GM23248 (cell line): ENCODE data around the gene LIMCH1.

ENCODE experiments used
- EZH2 ChIP-seq: fragments of 200-600 bp; sonication (generic); IDR thresholded peaks from 2 replicates; pipeline ENCODE4 v1.6.1; 2018; ENCODE audit warnings: antibody characterized with exemption, mild to moderate bottlenecking; ENCODE audit not compliant: insufficient read depth, poor library complexity, severe bottlenecking
- EZH2phosphoT487 ChIP-seq: fragments of 200-600 bp; sonication (generic); IDR thresholded peaks from 2 replicates; pipeline ENCODE4 v1.6.1; 2018; ENCODE audit warnings: antibody characterized with exemption, moderate library complexity, mild to moderate bottlenecking, low read depth; ENCODE audit not compliant: insufficient read depth

DNA sequence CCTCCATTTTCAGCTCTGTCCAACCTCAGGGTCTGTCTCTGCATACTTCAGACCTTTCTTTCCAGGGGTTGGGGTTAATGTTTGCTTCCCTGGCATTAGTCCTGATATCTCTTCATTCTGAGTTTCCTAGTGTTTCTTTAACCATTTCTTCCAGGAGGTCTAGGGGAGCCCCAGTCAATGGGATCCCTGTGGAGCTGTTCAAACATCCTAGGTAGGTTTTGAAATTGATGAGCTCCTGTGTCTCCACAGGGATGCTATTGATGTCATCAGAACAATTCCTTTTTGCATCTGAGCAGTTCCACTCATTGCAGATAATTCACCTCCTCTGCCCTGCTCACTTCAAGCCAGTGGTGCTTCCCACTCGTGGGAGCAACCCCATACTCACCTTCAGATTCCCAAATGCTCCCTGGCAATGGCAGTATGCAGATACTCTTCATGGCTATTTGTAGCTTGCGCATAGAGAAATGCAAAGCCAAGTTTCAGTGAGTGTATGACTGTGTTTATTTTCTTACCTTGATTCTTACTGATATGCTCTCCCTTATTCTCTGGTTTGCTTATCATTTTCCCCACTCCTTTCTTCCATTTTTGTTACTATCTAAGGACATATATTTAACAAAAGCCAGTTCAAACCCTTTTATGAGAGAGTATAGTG lies 33.7 kb upstream of the LIMCH1 start:
- no peak for TF ChIP-seq EZH2
- TF ChIP-seq EZH2phosphoT487, result no peak
